Dermis blood vessel endothelial cell (primary cell): ENCODE measurements around the gene TMEM243. TPM values are rescaled to one million over a fixed set of nuclear protein-coding genes. Genes with fewer than 3 reads are reported as not detected.
"Not testable (repeated sequence)": the region's sequence is repeated elsewhere in the genome, so short reads cannot be mapped to it uniquely, and the experiment has no call there.

Source experiments
- DNase-seq: peaks from one replicate; pipeline ENCODE4 v3.0.0; 2010
- total RNA-seq: library from RNA; depleted of rRNA; stranded (reverse); fragments of >200 nt; gene quantifications from 2 replicates; pipeline ENCODE4 v1.2.3, GENCODE V29; 2014

TMEM243 gene
- total RNA-seq, 1 donor from 2014 or later, result 31.1 TPM

- DNase-seq, result no peak
Observed at GRCh38 chr7:87210506-87210905, 9.0 kb downstream of the TMEM243 start.

- DNase-seq, result no peak
Observed at GRCh38 chr7:87209295-87209924, 10.1 kb downstream of the TMEM243 start.

GRCh38 chr7:87206361-87206760 lies 13.2 kb downstream of the TMEM243 start:
- DNase-seq, result no peak

- DNase-seq, result not testable (repeated sequence)
Observed at GRCh38 chr7:87205701-87206100, 13.8 kb downstream of the TMEM243 start.

- DNase-seq, result no peak
Observed at GRCh38 chr7:87204933-87205332, 14.6 kb downstream of the TMEM243 start.

- DNase-seq, result not testable (repeated sequence)
Observed at GRCh38 chr7:87203929-87204328, 15.6 kb downstream of the TMEM243 start.

- DNase-seq, result no peak
Observed at GRCh38 chr7:87202705-87203104, 16.8 kb downstream of the TMEM243 start.

GRCh38 chr7:87202208-87202607 lies 17.3 kb downstream of the TMEM243 start:
- DNase-seq, result no peak

GRCh38 chr7:87199700-87200450 lies 19.7 kb downstream of the TMEM243 start:
- peak; percentile 48 for DNase-seq

- DNase-seq, result no peak
Observed at GRCh38 chr7:87199241-87199640, 20.3 kb downstream of the TMEM243 start.

GRCh38 chr7:87193912-87194311 lies 25.6 kb downstream of the TMEM243 start:
- no peak for DNase-seq

- no peak for DNase-seq
Observed at GRCh38 chr7:87192784-87193487, 26.6 kb downstream of the TMEM243 start.

- DNase-seq, result no peak
Observed at GRCh38 chr7:87190783-87191182, 28.7 kb downstream of the TMEM243 start.

- DNase-seq, result no peak
Observed at GRCh38 chr7:87188930-87189329, 30.6 kb downstream of the TMEM243 start.

- DNase-seq, result no peak
Observed at GRCh38 chr7:87187120-87187519, 32.4 kb downstream of the TMEM243 start.

GRCh38 chr7:87179180-87179579 lies 40.4 kb downstream of the TMEM243 start:
- no peak for DNase-seq

- DNase-seq, result no peak
Observed at GRCh38 chr7:87178320-87178719, 41.2 kb downstream of the TMEM243 start.

GRCh38 chr7:87173471-87173870 lies 46.1 kb downstream of the TMEM243 start:
- DNase-seq, result no peak

GRCh38 chr7:87171282-87171934 lies 48.1 kb downstream of the TMEM243 start:
- no peak for DNase-seq

- DNase-seq, result no peak
Observed at GRCh38 chr7:87170828-87171227, 48.7 kb downstream of the TMEM243 start.

- DNase-seq, result no peak
Observed at GRCh38 chr7:87164433-87164832, 55.1 kb downstream of the TMEM243 start.

- no peak for DNase-seq
Observed at GRCh38 chr7:87159538-87159937, 60.0 kb downstream of the TMEM243 start.

- no peak for DNase-seq
Observed at GRCh38 chr7:87156709-87157108, 62.8 kb downstream of the TMEM243 start.
